WERI-Rb-1 (cell line): ENCODE data around the gene TSPAN15.

ENCODE experiments used
- DNase-seq: peaks from one replicate; pipeline ENCODE4 v3.0.0-alpha.2; 2020
- H3K27ac ChIP-seq: fragments of 250-450 bp; sonication (Bioruptor Pico); 2 replicates; pipeline ENCODE4 v1.5.1; 2020; ENCODE audit warnings: mild to moderate bottlenecking, moderate library complexity
- H3K27me3 ChIP-seq: fragments of 250-450 bp; sonication (Bioruptor Pico); 2 replicates; pipeline ENCODE4 v1.5.1; 2021; ENCODE audit warnings: mild to moderate bottlenecking, low read depth, moderate library complexity; ENCODE audit not compliant: insufficient read depth, severe bottlenecking
- H3K36me3 ChIP-seq: fragments of 250-450 bp; sonication (Bioruptor Pico); 2 replicates; pipeline ENCODE4 v1.5.1; 2020; ENCODE audit warnings: mild to moderate bottlenecking, moderate library complexity
- H3K4me3 ChIP-seq: 2 replicates; pipeline ENCODE4 v1.5.1; 2011; ENCODE audit warnings: low read depth, mild to moderate bottlenecking, control low read depth, low read length
- H3K9me3 ChIP-seq: fragments of 250-450 bp; sonication (Bioruptor Pico); 2 replicates; pipeline ENCODE4 v1.5.1; 2021; ENCODE audit warnings: mild to moderate bottlenecking, moderate library complexity; ENCODE audit not compliant: severe bottlenecking
- CTCF ChIP-seq: IDR thresholded peaks from 2 replicates; pipeline ENCODE4 v1.5.1; 2011; ENCODE audit warnings: low read depth, mild to moderate bottlenecking, control low read depth, inconsistent platforms, low read length

The TSPAN15 gene

GRCh38 chr10:69435966-69436520 is 15.2 kb upstream of the TSPAN15 start:
- Histone ChIP-seq H3K4me3 (no peak overlapping the region), H3K36me3 (no peaks in the 10 kb centered on the region), H3K27ac (no peak overlapping the region), H3K27me3 (no peaks in the 10 kb centered on the region), H3K9me3 (peaks cover 5% of the 10 kb centered on the region)
- DNase-seq = no peak
- no peak for TF ChIP-seq CTCF

GRCh38 chr10:69437321-69438259 is 13.7 kb upstream of the TSPAN15 start:
- Histone ChIP-seq H3K27ac (peak overlapping the region; percentile 72), H3K4me3 (no peak overlapping the region), H3K36me3 (no peaks in the 10 kb centered on the region), H3K27me3 (no peaks in the 10 kb centered on the region), H3K9me3 (peaks cover 5% of the 10 kb centered on the region)
- TF ChIP-seq CTCF = no peak
- no peak for DNase-seq

GRCh38 chr10:69438536-69439349 is 12.5 kb upstream of the TSPAN15 start:
- H3K27ac ChIP-seq = peak overlapping the region; percentile 72
- H3K27me3 ChIP-seq = no peaks in the 10 kb centered on the region
- no peak for TF ChIP-seq CTCF
- H3K4me3 ChIP-seq = peak overlapping the region; percentile 23
- peak; percentile 41 for DNase-seq
- H3K36me3 ChIP-seq = no peaks in the 10 kb centered on the region
- H3K9me3 ChIP-seq = peaks cover 5% of the 10 kb centered on the region

- peaks cover 5% of the 10 kb centered on the region for H3K9me3 ChIP-seq
- H3K27ac ChIP-seq = peak overlapping the region; percentile 72
- no peak for TF ChIP-seq CTCF
- peak; percentile 46 for DNase-seq
- H3K36me3 ChIP-seq = no peaks in the 10 kb centered on the region
- peak overlapping the region; percentile 23; the same call in 1 of the 2 replicates for H3K4me3 ChIP-seq
- H3K27me3 ChIP-seq = no peaks in the 10 kb centered on the region
Measured at GRCh38 chr10:69439350-69439739, 11.9 kb upstream of the TSPAN15 start.

GRCh38 chr10:69439813-69440506 is 11.3 kb upstream of the TSPAN15 start:
- no peak for TF ChIP-seq CTCF
- Histone ChIP-seq H3K4me3 (no peak overlapping the region), H3K27ac (peak overlapping the region; percentile 72), H3K9me3 (peaks cover 2% of the 10 kb centered on the region), H3K27me3 (no peaks in the 10 kb centered on the region), H3K36me3 (no peaks in the 10 kb centered on the region)
- DNase-seq = peak; percentile 71
